WI38 (cell line): ENCODE results near the gene PRR35.

Experiments
- H3K4me3 ChIP-seq: 2 replicates; pipeline ENCODE4 v1.5.1; 2011; ENCODE audit warnings: low read depth, mild to moderate bottlenecking, control low read depth, low read length
- CTCF ChIP-seq: IDR thresholded peaks from 2 replicates; pipeline ENCODE4 v1.5.1; 2012; ENCODE audit warnings: low read depth, mild to moderate bottlenecking, control low read depth, low read length

The PRR35 gene

GRCh38 chr16:553601-554296, 6.4 kb upstream of the PRR35 start:
- TF ChIP-seq CTCF: no peak

GRCh38 chr16:554297-554621, 5.9 kb upstream of the PRR35 start:
- TF ChIP-seq CTCF: no peak
- no peak overlapping the region for H3K4me3 ChIP-seq

More at GRCh38 chr16:553601-554296, 6.4 kb upstream of the PRR35 start:
- H3K4me3 ChIP-seq: no peak overlapping the region

GRCh38 chr16:554640-555365, 5.4 kb upstream of the PRR35 start:
- TF ChIP-seq CTCF: no peak
- no peak overlapping the region for H3K4me3 ChIP-seq

- no peak for TF ChIP-seq CTCF
- no peak overlapping the region for H3K4me3 ChIP-seq
These were observed 4.4 kb upstream of the PRR35 start for GRCh38 chr16:555528-556473.

- H3K4me3 ChIP-seq: no peak overlapping the region
- no peak for TF ChIP-seq CTCF
These were observed 3.6 kb upstream of the PRR35 start for GRCh38 chr16:556474-557173.

- TF ChIP-seq CTCF: no peak
- no peak overlapping the region for H3K4me3 ChIP-seq
These were observed 2.5 kb upstream of the PRR35 start for GRCh38 chr16:557463-558297.
